Thyroid gland (tissue), 4 donors: ENCODE results near the gene LEMD1. TPM values are rescaled to one million over a fixed set of nuclear protein-coding genes. Genes with fewer than 3 reads are reported as not detected.

Experiments used
- DNase-seq, 2 donors: peaks; one replicate each; pipeline ENCODE4 v3.0.0-alpha.2; 2019
- H3K27ac ChIP-seq, 3 donors: fragments of 200-600 bp; sonication (generic); 1 replicate in 2 of 3; 2 replicates in 1 of 3; pipeline ENCODE4 v1.5.1; 2016 to 2019; ENCODE audit warnings: mild to moderate bottlenecking in 1 of 3, moderate library complexity in 1 of 3
- H3K27me3 ChIP-seq: fragments of 200-600 bp; sonication (generic); one replicate; pipeline ENCODE4 v1.5.1; 2019
- H3K36me3 ChIP-seq, 2 donors: fragments of 200-600 bp; sonication (generic); one replicate each; pipeline ENCODE4 v1.5.1; 2016 to 2019
- H3K4me1 ChIP-seq, 2 donors: fragments of 200-600 bp; sonication (generic); one replicate each; pipeline ENCODE4 v1.5.1; 2017 to 2019
- H3K4me3 ChIP-seq, 3 donors: fragments of 200-600 bp; sonication (generic); replicated peaks in 1 of 3; 1 replicate in 2 of 3; 2 replicates in 1 of 3; pipeline ENCODE4 v1.5.1; 2016; ENCODE audit warnings: mild to moderate bottlenecking in 1 of 3
- H3K9me3 ChIP-seq: fragments of 200-600 bp; sonication (generic); one replicate; pipeline ENCODE4 v1.5.1; 2017
- CTCF ChIP-seq, 6 experiments: fragments of 200-600 bp in 3 of 6; fragments of 450-650 bp in 3 of 6; sonication (generic) in 3 of 6; IDR thresholded peaks; one replicate each; pipeline ENCODE4 v1.5.1; 2016 to 2019; ENCODE audit warnings: antibody characterized with exemption in 6 of 6, mild to moderate bottlenecking in 2 of 6, inconsistent platforms in 1 of 6, moderate library complexity in 1 of 6
- POLR2A ChIP-seq, 2 donors: fragments of 450-650 bp; IDR thresholded peaks; one replicate each; pipeline ENCODE4 v1.6.1; 2017; ENCODE audit warnings: antibody characterized with exemption in 2 of 2, mild to moderate bottlenecking in 2 of 2, moderate library complexity in 1 of 2
- WGBS, 2 donors: methylation state at CpG; one replicate each; pipeline ENCODE4 v1.1.5; 2017; 5-methylcytosine and 5-hydroxymethylcytosine counted together
- intact Hi-C: fragments of 100-400 bp; cut with DNase I; formaldehyde crosslinking; loops from one replicate; pipeline ENCODE4 v1.15.1; 2023
- total RNA-seq, 4 donors: library from RNA; depleted of rRNA; stranded (reverse); fragments of >200 nt; gene quantifications; one replicate each; pipeline ENCODE4 v1.2.3, GENCODE V29; 2016

LEMD1 gene
- total RNA-seq, 4 donors from 2014 or later: 0.67 to 7.3 (median 6.0) TPM

- Histone ChIP-seq H3K4me3 (peak overlapping the region in 1 of 3 donors; percentile 53), H3K27ac (no peak overlapping the region), H3K36me3 (no peaks in the 10 kb centered on the region), H3K4me1 (peaks cover 13 to 26% of the 10 kb centered on the region in 2 donors), H3K9me3 (no peaks in the 10 kb centered on the region), H3K27me3 (no peaks in the 10 kb centered on the region)
- DNase-seq: peak; percentile 43 to 55
- intact Hi-C loops: no loop called here
- WGBS, 2 donors: 7 to 8% methylated on average over 3 to 5 of the region's 63 CpGs
- TF ChIP-seq POLR2A (IDR thresholded peaks at IDR 0.05): no peak
- TF ChIP-seq CTCF (IDR thresholded peaks at IDR 0.05): peak in 3 of 6 experiments; percentile 5 to 41 (median 10)
These were observed 78.3 kb downstream of the LEMD1 start for GRCh38 chr1:205343431-205344065.

- Histone ChIP-seq H3K4me1 (peaks cover 13 to 28% of the 10 kb centered on the region in 2 donors), H3K36me3 (no peaks in the 10 kb centered on the region), H3K27me3 (no peaks in the 10 kb centered on the region), H3K4me3 (no peak overlapping the region), H3K9me3 (no peaks in the 10 kb centered on the region), H3K27ac (no peak overlapping the region)
- intact Hi-C loops: no loop called here
- DNase-seq: no peak
- WGBS, 2 donors: 64 to 68% methylated on average over 11 to 12 of the region's 12 CpGs
- no peak for TF ChIP-seq CTCF (IDR thresholded peaks at IDR 0.05)
- no peak for TF ChIP-seq POLR2A (IDR thresholded peaks at IDR 0.05)
These were observed 78.9 kb downstream of the LEMD1 start for GRCh38 chr1:205342986-205343385.

GRCh38 chr1:205340676-205341075 lies 81.2 kb downstream of the LEMD1 start:
- intact Hi-C loops: no loop called here
- H3K27ac ChIP-seq: peak overlapping the region in 1 of 3 donors; percentile 5
- peaks cover 21 to 35% of the 10 kb centered on the region in 2 donors for H3K4me1 ChIP-seq
- no peak overlapping the region for H3K4me3 ChIP-seq
- H3K36me3 ChIP-seq: no peaks in the 10 kb centered on the region
- no peak for TF ChIP-seq CTCF (IDR thresholded peaks at IDR 0.05)
- no peak for TF ChIP-seq POLR2A (IDR thresholded peaks at IDR 0.05)
- WGBS, 2 donors: 100% methylated on average over 1 of the region's 1 CpG
- no peaks in the 10 kb centered on the region for H3K9me3 ChIP-seq
- no peaks in the 10 kb centered on the region for H3K27me3 ChIP-seq
- DNase-seq: no peak

GRCh38 chr1:205339717-205340116 lies 82.1 kb downstream of the LEMD1 start:
- 75 to 94% methylated on average over 4 of the region's 4 CpGs for WGBS, 2 donors
- Histone ChIP-seq H3K27ac (no peak overlapping the region), H3K27me3 (no peaks in the 10 kb centered on the region), H3K4me1 (peaks cover 21 to 34% of the 10 kb centered on the region in 2 donors), H3K36me3 (no peaks in the 10 kb centered on the region), H3K9me3 (no peaks in the 10 kb centered on the region), H3K4me3 (no peak overlapping the region)
- no peak for DNase-seq
- intact Hi-C loops: no loop called here
- TF ChIP-seq POLR2A (IDR thresholded peaks at IDR 0.05) (no peak), CTCF (IDR thresholded peaks at IDR 0.05) (no peak)

GRCh38 chr1:205339197-205339702 lies 82.6 kb downstream of the LEMD1 start:
- WGBS, 2 donors: 87% methylated on average over 21 of the region's 21 CpGs

More at GRCh38 chr1:205339197-205339702, 82.6 kb downstream of the LEMD1 start:
- no peak overlapping the region for H3K27ac ChIP-seq
- TF ChIP-seq POLR2A (IDR thresholded peaks at IDR 0.05): no peak
- H3K36me3 ChIP-seq: no peaks in the 10 kb centered on the region
- intact Hi-C loops: no loop called here
- DNase-seq: no peak
- peaks cover 19 to 29% of the 10 kb centered on the region in 2 donors for H3K4me1 ChIP-seq
- H3K4me3 ChIP-seq: no peak overlapping the region
- H3K9me3 ChIP-seq: no peaks in the 10 kb centered on the region
- H3K27me3 ChIP-seq: no peaks in the 10 kb centered on the region
